Measurements from ENCODE around the gene CCDC57. TPM values are rescaled to one million over a fixed set of nuclear protein-coding genes. Genes with fewer than 3 reads are reported as not detected.

The CCDC57 gene
- total and polyA plus RNA-seq, 12 donors = 7.0 to 34.5 (median 10.7) TPM

- peaks cover 0 to 18% (median 0%) of the 10 kb centered on the region in 9 donors for H3K36me3 ChIP-seq
- no peak for TF ChIP-seq CTCF (IDR thresholded peaks at IDR 0.05)
- no peaks in the 10 kb centered on the region for H3K27me3 ChIP-seq
- H3K4me1 ChIP-seq = no peaks in the 10 kb centered on the region
- 79 to 82% methylated on average over 32 of the region's 32 CpGs for WGBS, 2 donors
- ATAC-seq = no peak
- H3K9me3 ChIP-seq = no peaks in the 10 kb centered on the region
- intact Hi-C loops (cut with DNase I) = no loop called here
- no peak overlapping the region for H3K4me3 ChIP-seq
- no peak for DNase-seq
- H3K27ac ChIP-seq = no peak overlapping the region
Measured at GRCh38 chr17:82121660-82122629, 90.7 kb downstream of the CCDC57 start.

GRCh38 chr17:82121246-82121645, 91.4 kb downstream of the CCDC57 start:
- H3K36me3 ChIP-seq = peaks cover 0 to 15% (median 0%) of the 10 kb centered on the region in 9 donors
- H3K27ac ChIP-seq = no peak overlapping the region
- H3K4me1 ChIP-seq = no peaks in the 10 kb centered on the region
- H3K4me3 ChIP-seq = no peak overlapping the region
- 88 to 91% methylated on average over 4 of the region's 4 CpGs for WGBS, 2 donors
- no peaks in the 10 kb centered on the region for H3K9me3 ChIP-seq
- H3K27me3 ChIP-seq = no peaks in the 10 kb centered on the region
- TF ChIP-seq CTCF (IDR thresholded peaks at IDR 0.05) = no peak
- no peak for ATAC-seq
- DNase-seq = no peak
- intact Hi-C loops (cut with DNase I) = no loop called here

GRCh38 chr17:82120148-82120547, 92.5 kb downstream of the CCDC57 start:
- no peaks in the 10 kb centered on the region for H3K27me3 ChIP-seq
- no peak overlapping the region for H3K27ac ChIP-seq
- intact Hi-C loops (cut with DNase I) = no loop called here
- H3K4me3 ChIP-seq = no peak overlapping the region
- WGBS, 2 donors = 81 to 83% methylated on average over 12 of the region's 12 CpGs
- H3K4me1 ChIP-seq = no peaks in the 10 kb centered on the region
- DNase-seq (no peak), ATAC-seq (no peak)
- no peak for TF ChIP-seq CTCF (IDR thresholded peaks at IDR 0.05)
- no peaks in the 10 kb centered on the region for H3K9me3 ChIP-seq
- H3K36me3 ChIP-seq = peaks cover 0 to 15% (median 0%) of the 10 kb centered on the region in 9 donors

GRCh38 chr17:82118815-82119380, 93.7 kb downstream of the CCDC57 start:
- no peak for ATAC-seq

More at GRCh38 chr17:82118815-82119380, 93.7 kb downstream of the CCDC57 start:
- Histone ChIP-seq H3K36me3 (peaks cover 0 to 7% (median 0%) of the 10 kb centered on the region in 9 donors), H3K27me3 (no peaks in the 10 kb centered on the region), H3K4me3 (no peak overlapping the region), H3K9me3 (no peaks in the 10 kb centered on the region), H3K4me1 (no peaks in the 10 kb centered on the region), H3K27ac (no peak overlapping the region)
- intact Hi-C loops (cut with DNase I) = no loop called here
- no peak for DNase-seq
- WGBS, 2 donors = 62 to 74% methylated on average over 12 of the region's 12 CpGs
- TF ChIP-seq CTCF (IDR thresholded peaks at IDR 0.05) = no peak

Data from heart right ventricle (tissue), 16 donors.